Osteocyte (in vitro differentiated cells): ENCODE results near the gene SGMS1. TPM values are rescaled to one million over a fixed set of nuclear protein-coding genes. Genes with fewer than 3 reads are reported as not detected.
A peak's percentile ranks its signal among the peaks of the same experiment; 100 is the strongest.

ENCODE experiments used
- DNase-seq: peaks from one replicate; pipeline ENCODE4 v3.0.0; 2021; ENCODE audit warnings: mixed read lengths; ENCODE audit not compliant: unreplicated experiment; ENCODE audit errors: extremely low spot score
- H3K27ac Mint-ChIP-seq: one replicate; pipeline ENCODE4 v1.8.0; 2021; ENCODE audit warnings: mild to moderate bottlenecking, mixed read lengths; ENCODE audit not compliant: unreplicated experiment
- H3K27me3 Mint-ChIP-seq: one replicate; pipeline ENCODE4 v1.8.0; 2021; ENCODE audit warnings: mixed read lengths; ENCODE audit not compliant: unreplicated experiment
- H3K36me3 Mint-ChIP-seq: one replicate; pipeline ENCODE4 v1.8.0; 2021; ENCODE audit warnings: mixed read lengths; ENCODE audit not compliant: unreplicated experiment
- H3K4me1 Mint-ChIP-seq: one replicate; pipeline ENCODE4 v1.8.0; 2021; ENCODE audit warnings: mixed read lengths; ENCODE audit not compliant: unreplicated experiment
- H3K4me3 Mint-ChIP-seq: one replicate; pipeline ENCODE4 v1.8.0; 2021; ENCODE audit warnings: mild to moderate bottlenecking, moderate library complexity, mixed read lengths; ENCODE audit not compliant: unreplicated experiment
- H3K9me3 Mint-ChIP-seq: one replicate; pipeline ENCODE4 v1.8.0; 2021; ENCODE audit warnings: mixed read lengths; ENCODE audit not compliant: unreplicated experiment
- CTCF ChIP-seq: fragments of 200-600 bp; sonication (generic); IDR thresholded peaks from 2 replicates; pipeline ENCODE4 v1.5.0; 2021; ENCODE audit warnings: antibody characterized with exemption, mild to moderate bottlenecking, moderate library complexity
- total RNA-seq: library from RNA; stranded (reverse); gene quantifications from 2 replicates; pipeline ENCODE4 v1.2.1, GENCODE V29; 2021

The SGMS1 gene
- total RNA-seq, 1 donor from 2014 or later = 21.0 TPM

- H3K4me3 Mint-ChIP-seq = no peak overlapping the region
- no peaks in the 10 kb centered on the region for H3K27me3 Mint-ChIP-seq
- H3K4me1 Mint-ChIP-seq = no peaks in the 10 kb centered on the region
- DNase-seq = no peak
- no peaks in the 10 kb centered on the region for H3K9me3 Mint-ChIP-seq
- no peak for TF ChIP-seq CTCF
- no peaks in the 10 kb centered on the region for H3K36me3 Mint-ChIP-seq
- no peak overlapping the region for H3K27ac Mint-ChIP-seq
These were observed 97.6 kb downstream of the SGMS1 start for GRCh38 chr10:50526185-50526584.

- no peaks in the 10 kb centered on the region for H3K27me3 Mint-ChIP-seq
- no peak for DNase-seq
- no peaks in the 10 kb centered on the region for H3K9me3 Mint-ChIP-seq
- no peaks in the 10 kb centered on the region for H3K4me1 Mint-ChIP-seq
- peaks cover 2% of the 10 kb centered on the region for H3K36me3 Mint-ChIP-seq
- H3K27ac Mint-ChIP-seq = no peak overlapping the region
- TF ChIP-seq CTCF = no peak
- no peak overlapping the region for H3K4me3 Mint-ChIP-seq
These were observed 100.4 kb downstream of the SGMS1 start for GRCh38 chr10:50523357-50523756.

GRCh38 chr10:50522908-50523307 is 100.8 kb downstream of the SGMS1 start:
- no peak for TF ChIP-seq CTCF
- H3K4me3 Mint-ChIP-seq = no peak overlapping the region
- DNase-seq = no peak
- H3K9me3 Mint-ChIP-seq = no peaks in the 10 kb centered on the region
- H3K4me1 Mint-ChIP-seq = peaks cover 2% of the 10 kb centered on the region
- no peak overlapping the region for H3K27ac Mint-ChIP-seq
- H3K36me3 Mint-ChIP-seq = peaks cover 2% of the 10 kb centered on the region
- H3K27me3 Mint-ChIP-seq = no peaks in the 10 kb centered on the region

- Mint-ChIP-seq H3K27me3 (no peaks in the 10 kb centered on the region), H3K36me3 (peaks cover 2% of the 10 kb centered on the region), H3K9me3 (no peaks in the 10 kb centered on the region), H3K4me3 (no peak overlapping the region), H3K4me1 (peaks cover 14% of the 10 kb centered on the region), H3K27ac (no peak overlapping the region)
- no peak for DNase-seq
- no peak for TF ChIP-seq CTCF
These were observed 103.6 kb downstream of the SGMS1 start for GRCh38 chr10:50520115-50520514.

- TF ChIP-seq CTCF = no peak
- no peaks in the 10 kb centered on the region for H3K27me3 Mint-ChIP-seq
- peak overlapping the region; percentile 74 for H3K27ac Mint-ChIP-seq
- H3K9me3 Mint-ChIP-seq = no peaks in the 10 kb centered on the region
- no peak for DNase-seq
- peaks cover 4% of the 10 kb centered on the region for H3K36me3 Mint-ChIP-seq
- H3K4me1 Mint-ChIP-seq = peaks cover 15% of the 10 kb centered on the region
- H3K4me3 Mint-ChIP-seq = peak overlapping the region; percentile 7
These were observed 106.1 kb downstream of the SGMS1 start for GRCh38 chr10:50517626-50518025.
